AG04450 (cell line): ENCODE results near the gene NSMCE1. TPM values are rescaled to one million over a fixed set of nuclear protein-coding genes. Genes with fewer than 3 reads are reported as not detected.
"Not testable (repeated sequence)": the region's sequence is repeated elsewhere in the genome, so short reads cannot be mapped to it uniquely, and the experiment has no call there.

Experiments used
- CTCF ChIA-PET: fragments of 300-600, 350-600 bp; formaldehyde crosslinking; extraction: SDS; loops from one replicate; lab custom pipeline; 2022; ENCODE audit warnings: antibody characterized with exemption, inconsistent platforms; lab: Charles Lee
- POLR2A ChIA-PET: fragments of 350-600 bp; formaldehyde crosslinking; extraction: SDS; loops from one replicate; lab custom pipeline; 2021; ENCODE audit warnings: antibody characterized with exemption, inconsistent platforms; lab: Yijun Ruan, JAX
- DNase-seq: peaks from one replicate; pipeline ENCODE4 v3.0.0-alpha.2; 2011; ENCODE audit warnings: low read depth, low spot score
- H3K27ac ChIP-seq: one replicate; pipeline ENCODE4 v1.5.1; 2012; ENCODE audit warnings: low read depth, low read length, control low read depth
- H3K27me3 ChIP-seq: one replicate; pipeline ENCODE4 v1.6.0; 2012; ENCODE audit warnings: low read length; ENCODE audit not compliant: control insufficient read depth, insufficient read depth
- H3K4me3 ChIP-seq: 2 replicates; pipeline ENCODE4 v1.5.1; 2011; ENCODE audit warnings: mild to moderate bottlenecking, low read depth, low read length, control low read depth
- H3K9me3 ChIP-seq: 2 replicates; pipeline ENCODE4 v1.5.1; 2012; ENCODE audit warnings: low read length; ENCODE audit not compliant: control insufficient read depth, insufficient read depth
- CTCF ChIP-seq: IDR thresholded peaks from 2 replicates; pipeline ENCODE4 v1.5.1; 2011; ENCODE audit warnings: low read depth, low read length, control low read depth, inconsistent platforms
- polyA plus RNA-seq: library from polyadenylated mRNA; depleted of rRNA; stranded (reverse); fragments of >200 nt; gene quantifications from 2 replicates; pipeline ENCODE4 v1.2.3, GENCODE V29; 2011

Gene NSMCE1
- polyA plus RNA-seq, 1 experiment = 35.4 TPM

- ChIA-PET POLR2A (no interaction called here), CTCF (interaction anchor here (1.7 kb wide), 1 partner anchor 29 kb away, joined by 5 read pairs; no protein-coding TSS in a partner anchor)
- no peaks in the 10 kb centered on the region; the same call in 1 of the 2 replicates for H3K9me3 ChIP-seq
- H3K4me3 ChIP-seq = no peak overlapping the region
- no peak for DNase-seq
- no peak overlapping the region for H3K27ac ChIP-seq
- no peak for TF ChIP-seq CTCF
- no peaks in the 10 kb centered on the region for H3K27me3 ChIP-seq
These were observed 59.8 kb downstream of the NSMCE1 start for GRCh38 chr16:27208796-27209195.

- DNase-seq = no peak
- TF ChIP-seq CTCF = no peak
These were observed 60.4 kb downstream of the NSMCE1 start for GRCh38 chr16:27208081-27208680.

GRCh38 chr16:27207121-27207520 is 61.5 kb downstream of the NSMCE1 start:
- H3K27ac ChIP-seq, CTCF ChIA-PET, POLR2A ChIA-PET, H3K4me3 ChIP-seq, H3K9me3 ChIP-seq, DNase-seq, H3K27me3 ChIP-seq: not testable (repeated sequence)

More at GRCh38 chr16:27208081-27208680, 60.4 kb downstream of the NSMCE1 start:
- Histone ChIP-seq H3K9me3 (no peaks in the 10 kb centered on the region; the same call in 1 of the 2 replicates), H3K27ac (no peak overlapping the region), H3K27me3 (no peaks in the 10 kb centered on the region), H3K4me3 (no peak overlapping the region)
- ChIA-PET POLR2A (no interaction called here), CTCF (interaction anchor here (1.7 kb wide), 1 partner anchor 29 kb away, joined by 5 read pairs; no protein-coding TSS in a partner anchor)

- Histone ChIP-seq H3K4me3 (no peak overlapping the region), H3K27me3 (no peaks in the 10 kb centered on the region), H3K27ac (no peak overlapping the region), H3K9me3 (no peaks in the 10 kb centered on the region; the same call in 1 of the 2 replicates)
- CTCF ChIA-PET = no interaction called here
- POLR2A ChIA-PET = interaction anchor here (0.6 kb wide), 1 partner anchor 95 kb away, joined by 6 read pairs; no protein-coding TSS in a partner anchor
- DNase-seq = no peak
- no peak for TF ChIP-seq CTCF
These were observed 63.0 kb downstream of the NSMCE1 start for GRCh38 chr16:27205423-27206065.

GRCh38 chr16:27204312-27204915 is 64.2 kb downstream of the NSMCE1 start:
- Histone ChIP-seq H3K27ac (peak overlapping the region; percentile 97), H3K4me3 (peak overlapping the region; percentile 90), H3K27me3 (no peaks in the 10 kb centered on the region), H3K9me3 (no peaks in the 10 kb centered on the region; the same call in 1 of the 2 replicates)
- DNase-seq = no peak
- no peak for TF ChIP-seq CTCF
- POLR2A ChIA-PET = interaction anchor here (0.6 to 1.9 kb wide), 10 partner anchors 12 to 1948 kb away, joined by 3 to 11 read pairs (median 5); no protein-coding TSS in a partner anchor
- CTCF ChIA-PET = interaction anchor here (0.7 to 3.3 kb wide), 8 partner anchors 10 to 163 kb away, joined by 3 to 18 read pairs (median 4); no protein-coding TSS in a partner anchor
